Astrocyte (in vitro differentiated cells and primary cell): ENCODE data around the gene ANKRA2. TPM values are rescaled to one million over a fixed set of nuclear protein-coding genes. Genes with fewer than 3 reads are reported as not detected.

Source experiments
- DNase-seq: peaks from one replicate; pipeline ENCODE4 v3.0.0-alpha.2; 2010; ENCODE audit warnings: low read depth
- FAIRE-seq: peaks from 2 replicates; lab custom pipeline; 2011; peaks lifted over from hg19 to GRCh38; lab: Jason Lieb, UNC
- H2AFZ ChIP-seq: 2 replicates; pipeline ENCODE4 v1.6.0; 2012; ENCODE audit warnings: low read depth, low read length, inconsistent platforms
- H3K27ac ChIP-seq: 2 replicates; pipeline ENCODE4 v1.5.1; 2011; ENCODE audit warnings: low read depth, low read length, inconsistent platforms
- H3K27me3 ChIP-seq: 2 replicates; pipeline ENCODE4 v1.6.0; 2011; ENCODE audit warnings: low read length, inconsistent platforms; ENCODE audit not compliant: insufficient read depth
- H3K36me3 ChIP-seq: 2 replicates; pipeline ENCODE4 v1.5.1; 2011; ENCODE audit warnings: low read length, inconsistent platforms; ENCODE audit not compliant: insufficient read depth
- H3K4me1 ChIP-seq: 2 replicates; pipeline ENCODE4 v1.5.1; 2011; ENCODE audit warnings: low read length, inconsistent platforms; ENCODE audit not compliant: insufficient read depth
- H3K4me2 ChIP-seq: 2 replicates; pipeline ENCODE4 v1.6.0; 2012; ENCODE audit warnings: low read length, inconsistent platforms
- H3K4me3 ChIP-seq: 2 replicates; pipeline ENCODE4 v1.5.1; 2011; ENCODE audit warnings: low read depth, mild to moderate bottlenecking, low read length, inconsistent platforms; ENCODE audit not compliant: insufficient read depth
- H3K79me2 ChIP-seq: 2 replicates; pipeline ENCODE4 v1.6.0; 2012; ENCODE audit warnings: mild to moderate bottlenecking, low read length, inconsistent platforms; ENCODE audit not compliant: insufficient read depth
- H3K9ac ChIP-seq: 2 replicates; pipeline ENCODE4 v1.6.0; 2012; ENCODE audit warnings: mild to moderate bottlenecking, low read length, inconsistent platforms
- H3K9me3 ChIP-seq: 2 replicates; pipeline ENCODE4 v1.5.1; 2012; ENCODE audit warnings: low read depth, mild to moderate bottlenecking, low read length, inconsistent platforms; ENCODE audit not compliant: insufficient read depth
- H4K20me1 ChIP-seq: 2 replicates; pipeline ENCODE4 v1.6.0; 2012; ENCODE audit warnings: low read length, inconsistent platforms; ENCODE audit not compliant: insufficient read depth
- H3K27ac Mint-ChIP-seq: one replicate; pipeline ENCODE4 v1.8.0; 2021; ENCODE audit warnings: mild to moderate bottlenecking, mixed read lengths; ENCODE audit not compliant: unreplicated experiment
- H3K27me3 Mint-ChIP-seq: one replicate; pipeline ENCODE4 v1.8.0; 2021; ENCODE audit warnings: low read depth, mixed read lengths; ENCODE audit not compliant: unreplicated experiment
- H3K36me3 Mint-ChIP-seq: one replicate; pipeline ENCODE4 v1.8.0; 2021; ENCODE audit warnings: low read depth, mixed read lengths; ENCODE audit not compliant: unreplicated experiment
- H3K4me1 Mint-ChIP-seq: one replicate; pipeline ENCODE4 v1.8.0; 2021; ENCODE audit warnings: low read depth, mixed read lengths; ENCODE audit not compliant: unreplicated experiment
- H3K4me3 Mint-ChIP-seq: one replicate; pipeline ENCODE4 v1.8.0; 2021; ENCODE audit warnings: mild to moderate bottlenecking, moderate library complexity, mixed read lengths; ENCODE audit not compliant: unreplicated experiment
- H3K9me3 Mint-ChIP-seq: one replicate; pipeline ENCODE4 v1.8.0; 2021; ENCODE audit warnings: mild to moderate bottlenecking, mixed read lengths; ENCODE audit not compliant: unreplicated experiment
- CTCF ChIP-seq: IDR thresholded peaks from 2 replicates; pipeline ENCODE4 v1.5.1; 2011; ENCODE audit warnings: low read depth, mild to moderate bottlenecking, inconsistent platforms, low read length, moderate library complexity; ENCODE audit not compliant: insufficient read depth
- EZH2 ChIP-seq: IDR thresholded peaks from 2 replicates; pipeline ENCODE4 v1.6.1; 2012; ENCODE audit warnings: mild to moderate bottlenecking, low read length, inconsistent platforms; ENCODE audit not compliant: insufficient read depth
- total RNA-seq: library from RNA; stranded (reverse); gene quantifications from 2 replicates; pipeline ENCODE4 v1.2.1, GENCODE V29; 2021

Gene ANKRA2
- total RNA-seq, 1 donor from 2014 or later, result 12.7 TPM

DNA sequence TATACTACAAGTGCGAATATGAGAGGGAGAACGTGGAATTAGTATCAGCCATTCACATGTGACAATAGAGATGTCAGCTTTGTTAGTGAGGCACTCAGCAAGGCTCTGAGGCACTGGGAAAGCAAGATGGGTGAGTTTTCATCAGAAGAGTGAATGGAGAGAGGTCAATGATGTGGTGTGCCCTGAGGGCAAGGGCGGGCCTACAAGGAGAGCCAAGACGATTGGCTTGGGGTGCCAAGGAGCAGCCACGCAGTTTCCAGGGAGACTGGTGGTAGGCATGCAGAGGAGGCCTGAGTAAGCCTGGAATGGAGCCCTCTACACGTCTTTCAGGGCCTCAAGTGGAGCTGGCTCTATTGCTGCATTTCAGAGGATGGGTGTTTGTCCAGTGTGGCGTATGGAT lies 42.5 kb downstream of the ANKRA2 start:
- Mint-ChIP-seq H3K36me3 (no peaks in the 10 kb centered on the region), H3K9me3 (peaks cover 2% of the 10 kb centered on the region), H3K27ac (no peak overlapping the region), H3K4me1 (no peaks in the 10 kb centered on the region), H3K27me3 (peaks cover 6% of the 10 kb centered on the region), H3K4me3 (no peak overlapping the region)
- Histone ChIP-seq H3K4me3 (no peak overlapping the region), H3K4me2 (no peak overlapping the region), H3K79me2 (no peaks in the 10 kb centered on the region), H2AFZ (no peak overlapping the region), H4K20me1 (no peaks in the 10 kb centered on the region), H3K27ac (no peak overlapping the region), H3K36me3 (no peaks in the 10 kb centered on the region), H3K9ac (no peak overlapping the region), H3K27me3 (no peaks in the 10 kb centered on the region), H3K9me3 (no peaks in the 10 kb centered on the region), H3K4me1 (no peaks in the 10 kb centered on the region)
- FAIRE-seq, result no peak
- DNase-seq, result no peak
- TF ChIP-seq EZH2 (no peak), CTCF (no peak)

DNA sequence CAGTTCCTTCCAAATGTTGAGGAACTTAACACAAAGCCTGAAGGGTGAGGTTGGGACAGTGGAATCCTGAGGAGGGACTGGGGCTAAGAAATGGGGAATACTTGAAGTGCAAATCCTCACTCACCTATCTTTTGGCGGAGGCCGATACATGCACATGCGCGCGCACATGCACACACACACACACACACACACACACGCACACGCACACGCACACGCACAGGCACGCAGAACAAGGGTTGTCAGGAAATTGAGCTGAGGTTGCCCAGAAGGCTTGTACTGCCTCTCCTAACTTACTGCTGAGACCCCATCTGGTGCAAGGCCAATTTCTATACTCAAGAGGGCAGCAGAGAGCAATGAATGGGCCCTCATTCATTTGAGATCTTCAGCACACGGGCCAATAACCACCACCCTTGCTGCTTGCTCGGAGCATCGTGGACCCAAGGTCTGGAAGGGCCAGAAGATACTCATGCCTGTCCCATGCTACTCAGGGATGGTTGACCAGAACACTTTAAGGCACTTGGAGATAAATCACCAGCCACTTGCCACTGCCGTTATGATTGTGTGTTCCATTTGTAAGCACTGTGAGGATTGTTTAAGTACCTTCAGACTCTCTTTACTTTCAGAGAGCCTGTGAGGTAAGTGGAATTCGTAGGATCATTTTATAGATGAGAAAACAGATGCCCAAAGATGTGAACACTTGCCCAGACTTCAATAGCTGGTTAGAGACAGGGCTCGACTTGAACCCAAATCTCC lies 45.7 kb downstream of the ANKRA2 start:
- no peaks in the 10 kb centered on the region for H3K27me3 ChIP-seq
- no peaks in the 10 kb centered on the region for H3K4me1 ChIP-seq
- peak overlapping the region; percentile 15 for H3K9ac ChIP-seq
- H4K20me1 ChIP-seq, result no peaks in the 10 kb centered on the region
- H2AFZ ChIP-seq, result peak overlapping the region; percentile 66
- DNase-seq, result peak; percentile 59
- H3K4me2 ChIP-seq, result peak overlapping the region; percentile 57
- H3K4me3 Mint-ChIP-seq, result peak overlapping the region; percentile 56
- no peaks in the 10 kb centered on the region for H3K36me3 Mint-ChIP-seq
- H3K79me2 ChIP-seq, result no peaks in the 10 kb centered on the region
- H3K27me3 Mint-ChIP-seq, result no peaks in the 10 kb centered on the region
- TF ChIP-seq CTCF (peak; percentile 86), EZH2 (no peak)
- no peaks in the 10 kb centered on the region for H3K9me3 ChIP-seq
- H3K4me1 Mint-ChIP-seq, result no peaks in the 10 kb centered on the region
- no peaks in the 10 kb centered on the region for H3K36me3 ChIP-seq
- no peak for FAIRE-seq
- H3K4me3 ChIP-seq, result no peak overlapping the region
- no peak overlapping the region for H3K27ac ChIP-seq
- no peak overlapping the region for H3K27ac Mint-ChIP-seq
- H3K9me3 Mint-ChIP-seq, result peaks cover 2% of the 10 kb centered on the region

GRCh38 chr5:73515232-73515631 lies 50.2 kb downstream of the ANKRA2 start:
- Mint-ChIP-seq H3K27ac (no peak overlapping the region), H3K9me3 (no peaks in the 10 kb centered on the region), H3K4me1 (no peaks in the 10 kb centered on the region), H3K36me3 (peaks cover 3% of the 10 kb centered on the region), H3K27me3 (no peaks in the 10 kb centered on the region), H3K4me3 (no peak overlapping the region)
- FAIRE-seq (no peak), DNase-seq (no peak)
- no peaks in the 10 kb centered on the region for H3K9me3 ChIP-seq
- H3K36me3 ChIP-seq, result no peaks in the 10 kb centered on the region
- no peaks in the 10 kb centered on the region for H3K4me1 ChIP-seq
- no peak for TF ChIP-seq EZH2
- no peak for TF ChIP-seq CTCF
- H3K27me3 ChIP-seq, result no peaks in the 10 kb centered on the region
- no peak overlapping the region for H3K27ac ChIP-seq
- H2AFZ ChIP-seq, result no peak overlapping the region
- H4K20me1 ChIP-seq, result no peaks in the 10 kb centered on the region
- no peak overlapping the region for H3K4me3 ChIP-seq
- H3K79me2 ChIP-seq, result no peaks in the 10 kb centered on the region
- no peak overlapping the region for H3K4me2 ChIP-seq
- H3K9ac ChIP-seq, result no peak overlapping the region
